NOMO-1 (cell line): Measurements from ENCODE around the gene LYZL1.
"Not testable (repeated sequence)": the region's sequence is repeated elsewhere in the genome, so short reads cannot be mapped to it uniquely, and the experiment has no call there.

Experiments used
- DNase-seq, 2 experiments: peaks; one replicate each; lab custom pipeline; 2025; ENCODE audit not compliant: unreplicated experiment in 2 of 2; lab: John Stamatoyannopoulos, UW

LYZL1 gene

DNA sequence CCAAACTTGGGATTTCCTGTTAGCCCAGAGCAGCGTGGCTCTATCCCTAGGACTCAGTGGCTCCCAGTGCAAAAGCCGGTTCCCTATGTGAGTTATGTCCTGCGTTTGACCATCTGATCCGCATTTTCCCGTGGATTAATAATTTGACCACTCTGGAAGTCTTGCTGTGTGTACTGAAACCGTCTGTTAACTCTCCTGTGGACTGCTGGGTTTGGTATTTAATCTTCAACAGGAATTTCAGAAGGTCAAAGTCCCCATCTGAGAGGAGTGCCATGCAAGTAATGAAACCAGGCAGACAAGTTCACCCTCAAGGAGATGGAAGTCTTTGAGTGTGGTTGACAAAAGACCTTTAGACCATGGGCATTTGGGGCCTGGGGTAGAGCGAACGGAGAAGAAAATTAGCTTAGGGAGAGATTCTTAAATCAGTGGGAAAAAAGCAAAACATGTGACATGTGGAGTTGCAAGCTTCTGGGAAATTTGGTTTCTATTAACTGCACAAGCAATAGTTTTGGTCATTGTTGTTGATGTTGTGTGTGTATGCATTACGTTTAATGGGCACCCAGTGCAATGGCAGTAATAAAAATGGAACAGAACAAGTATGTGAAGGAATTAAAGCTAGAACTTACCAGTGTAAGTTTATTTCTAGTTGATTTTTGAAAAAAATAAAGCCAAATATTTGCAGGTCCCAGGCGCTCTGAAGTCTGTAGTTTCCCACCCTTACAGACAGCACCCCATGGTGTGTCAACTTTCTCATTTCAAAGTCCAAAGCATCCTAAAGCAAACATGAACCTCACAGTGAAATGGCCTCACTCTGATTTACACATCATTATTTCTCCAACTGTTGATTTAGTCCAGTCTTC lies 38.2 kb downstream of the LYZL1 start:
- DNase-seq = no peak

DNA sequence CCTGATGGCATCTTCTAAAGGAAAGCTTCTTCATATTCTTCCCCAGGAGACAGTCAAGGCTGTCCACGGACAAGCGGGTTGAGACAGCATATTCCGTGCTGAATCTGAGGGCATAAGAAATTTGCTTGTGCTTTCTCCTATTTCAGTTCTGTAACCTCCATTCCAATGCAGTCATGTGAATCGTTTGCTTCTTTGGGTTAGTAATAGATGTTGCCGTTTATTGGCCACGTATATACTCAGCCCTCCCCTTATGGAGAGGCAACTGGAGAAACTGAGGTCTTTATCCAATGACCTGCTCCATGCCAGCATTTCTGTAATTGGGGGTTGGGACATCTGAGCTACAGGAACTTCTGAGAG lies 38.9 kb downstream of the LYZL1 start:
- DNase-seq = no peak

DNA sequence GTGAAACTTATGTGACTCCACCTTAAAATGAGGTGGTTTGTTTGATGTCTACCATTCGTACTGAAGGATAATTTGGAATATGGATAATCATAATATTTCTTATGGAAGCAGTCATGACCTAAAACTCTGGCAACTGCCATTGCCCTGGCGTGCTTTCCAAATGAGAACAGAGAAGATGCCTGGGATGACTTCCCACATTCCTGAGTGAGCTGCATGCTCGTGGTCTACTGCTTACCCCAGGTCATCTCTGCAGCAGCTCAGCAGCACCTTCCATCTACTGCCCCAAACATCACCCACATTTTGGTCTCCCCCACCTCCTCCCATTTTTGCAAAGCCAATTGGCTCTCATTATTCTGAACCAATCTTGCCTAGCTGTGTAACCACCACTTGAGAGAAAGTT lies 40.1 kb downstream of the LYZL1 start:
- DNase-seq = no peak

DNA sequence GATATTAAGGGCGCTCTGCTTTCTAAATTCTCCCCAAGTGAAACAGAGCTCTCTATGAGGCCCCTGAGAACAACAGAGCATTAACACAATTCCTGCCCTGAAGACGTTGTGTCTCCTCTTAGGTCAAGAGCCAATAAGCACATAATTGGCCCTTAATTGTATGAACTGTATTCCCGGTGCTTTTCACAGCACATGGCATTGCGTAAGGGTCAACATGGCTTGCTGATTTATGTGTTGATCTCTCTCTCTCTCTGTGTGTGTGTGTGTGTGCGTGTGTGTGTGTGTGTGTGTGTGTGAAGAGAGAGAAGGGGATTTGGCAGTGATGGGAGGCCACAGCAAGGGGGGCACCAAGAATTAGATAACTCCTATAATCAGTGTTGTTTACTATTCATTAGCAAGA lies 40.5 kb downstream of the LYZL1 start:
- DNase-seq = no peak

DNA sequence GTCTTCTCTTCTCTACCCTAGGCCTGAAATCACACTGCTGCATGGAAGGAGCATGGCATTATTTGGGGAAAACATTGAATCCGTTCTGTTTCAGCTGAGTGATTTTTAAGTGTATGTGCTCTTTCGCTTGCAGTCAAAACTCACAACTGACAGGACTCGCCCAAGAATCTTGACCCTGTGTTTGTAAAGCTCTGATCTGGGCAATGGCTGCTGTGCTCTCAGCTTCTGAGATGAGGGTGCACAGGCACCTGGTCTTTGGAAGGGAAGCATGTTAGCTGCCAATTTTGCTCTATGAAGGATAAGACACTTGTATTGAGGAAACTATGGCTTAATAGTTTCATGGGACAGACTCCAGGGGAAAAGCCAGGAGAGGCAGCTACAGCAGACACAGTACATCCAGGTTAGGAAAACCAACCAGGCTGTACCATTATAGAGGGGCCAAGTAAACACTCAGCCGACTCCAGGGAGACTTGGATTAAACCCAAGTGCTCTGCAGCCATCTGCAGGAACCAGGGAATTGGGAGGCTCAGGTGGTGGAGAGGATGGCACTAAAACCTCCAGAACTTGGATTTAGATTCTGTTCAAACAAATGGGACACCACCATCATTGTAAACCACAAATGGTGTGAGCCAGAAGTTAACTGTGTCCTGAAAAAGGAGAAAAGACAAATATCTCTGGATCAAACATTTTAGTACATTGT lies 43.3 kb downstream of the LYZL1 start:
- DNase-seq = no peak

DNA sequence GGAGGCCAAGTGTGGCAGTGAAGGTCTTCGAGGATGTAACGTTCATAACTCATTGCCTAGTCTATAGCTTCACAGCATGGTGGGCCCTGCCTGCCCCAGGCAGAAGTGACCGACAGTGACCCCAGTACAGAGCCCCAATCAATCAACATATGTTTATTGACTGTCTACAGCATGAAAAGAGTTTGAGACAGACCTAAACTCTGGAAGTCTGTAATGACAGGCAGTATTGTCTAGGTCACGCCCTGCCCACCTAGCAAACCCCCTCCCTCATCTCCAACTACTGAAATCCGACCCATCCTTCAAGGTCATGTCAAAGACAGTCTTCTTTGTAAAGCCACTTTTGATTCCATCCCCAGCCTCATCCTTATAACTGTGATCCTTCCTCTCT lies 43.9 kb downstream of the LYZL1 start:
- no peak for DNase-seq

DNA sequence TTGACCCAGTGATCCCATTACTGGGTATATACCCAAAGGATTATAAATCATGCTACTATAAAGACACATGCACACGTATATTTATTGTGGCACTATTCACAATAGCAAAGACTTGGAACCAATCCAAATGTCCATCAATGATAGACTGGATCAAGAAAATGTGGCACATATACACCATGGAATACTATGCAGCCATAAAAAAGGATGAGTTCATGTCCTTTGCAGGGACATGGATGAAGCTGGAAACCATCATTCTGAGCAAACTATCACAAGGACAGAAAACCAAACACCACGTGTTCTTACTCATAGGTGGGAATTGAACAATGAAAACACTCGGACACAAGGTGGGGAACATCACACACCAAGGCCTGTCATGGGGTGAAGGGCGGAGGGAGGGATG lies 48.7 kb downstream of the LYZL1 start:
- not testable (repeated sequence) for DNase-seq

DNA sequence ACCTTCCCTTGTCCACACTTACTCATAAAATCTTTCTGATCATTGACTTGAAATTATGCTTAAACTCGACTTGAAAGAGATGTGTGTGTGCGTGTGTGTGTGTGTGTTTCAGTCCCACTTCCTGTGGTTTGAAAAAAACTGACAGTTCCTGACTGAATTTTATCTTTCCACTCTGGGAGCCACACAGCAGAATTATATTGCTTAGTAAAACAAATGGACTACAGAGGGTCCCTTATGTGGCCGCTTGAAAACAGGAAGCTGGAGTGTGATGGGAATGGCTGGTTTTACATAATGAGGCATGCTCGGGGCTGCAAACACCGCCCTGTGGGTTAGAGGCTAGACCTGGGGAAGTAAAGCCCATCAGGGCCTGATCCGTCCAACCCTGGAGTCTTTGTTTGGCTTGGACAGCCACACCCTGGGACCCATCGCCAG lies 54.8 kb downstream of the LYZL1 start:
- DNase-seq = no peak

DNA sequence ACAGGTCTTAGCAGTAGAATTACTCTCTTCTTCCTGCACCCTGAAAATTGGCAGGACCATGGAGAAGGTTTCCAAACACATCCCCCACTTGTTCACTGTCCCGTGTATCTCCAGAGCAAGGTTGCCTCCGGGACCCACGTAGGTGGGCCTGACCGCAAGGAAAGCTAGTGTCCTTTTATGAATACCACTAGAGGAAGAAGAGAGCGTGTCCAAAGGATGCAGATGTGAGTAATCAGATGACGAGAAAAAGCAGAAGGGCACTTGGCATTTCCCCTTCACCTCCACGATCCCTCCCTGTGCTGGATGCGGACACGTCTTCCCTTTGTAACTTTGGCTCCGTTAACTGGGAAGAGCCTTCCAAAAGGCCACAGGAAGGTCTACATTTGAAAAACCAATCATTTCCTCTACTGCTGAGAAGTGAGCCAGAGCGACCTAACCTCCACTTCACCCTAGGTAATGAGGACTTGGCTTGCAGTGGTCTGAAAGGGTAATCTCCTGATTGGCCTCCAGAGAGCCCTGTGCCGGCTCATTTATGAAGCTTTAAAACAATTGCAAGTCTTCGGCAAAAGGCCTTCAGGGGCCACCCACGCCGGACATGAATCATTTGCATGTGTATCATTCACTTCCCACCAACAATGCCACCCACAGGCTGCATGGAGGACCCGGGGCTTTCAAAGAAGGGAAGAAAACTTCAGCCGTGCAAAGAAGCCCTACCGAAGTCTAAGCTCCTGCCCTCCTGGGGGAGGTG lies 55.4 kb downstream of the LYZL1 start:
- DNase-seq = no peak

DNA sequence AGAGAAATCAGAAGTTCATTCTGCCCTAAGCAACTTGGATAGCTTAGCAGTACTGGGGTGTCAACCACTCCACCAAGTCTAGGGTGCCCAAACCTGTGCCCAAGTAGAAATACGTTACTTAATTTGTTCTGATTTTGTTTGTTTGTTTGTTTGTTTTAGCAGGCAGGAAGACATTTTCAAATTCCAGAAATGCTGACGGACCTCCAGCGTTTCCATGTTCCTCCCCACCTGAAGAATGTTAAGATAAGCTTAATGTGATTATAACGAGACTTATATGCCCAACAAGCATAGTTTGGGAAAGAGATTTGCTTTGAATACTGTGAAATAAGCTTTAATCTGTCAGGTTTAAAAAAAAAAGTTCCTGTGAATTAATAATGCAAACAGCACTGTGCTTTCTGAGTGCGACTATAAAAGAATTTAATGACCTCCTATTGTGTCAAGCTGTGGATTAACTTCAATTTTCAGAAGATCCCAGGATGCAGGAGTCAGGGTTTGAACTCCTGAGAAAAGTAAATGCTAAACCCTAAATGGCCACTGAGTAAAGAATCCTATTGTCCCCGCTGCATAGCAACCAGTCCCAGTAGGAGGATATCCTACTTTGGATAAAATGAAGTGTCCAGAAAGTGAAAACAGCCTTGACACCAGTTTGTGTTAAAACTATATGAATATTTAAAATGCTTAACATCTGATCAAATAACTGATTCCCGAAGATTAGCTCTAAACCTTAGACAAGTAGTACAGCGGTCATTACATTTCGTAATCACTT lies 56.5 kb downstream of the LYZL1 start:
- no peak for DNase-seq

DNA sequence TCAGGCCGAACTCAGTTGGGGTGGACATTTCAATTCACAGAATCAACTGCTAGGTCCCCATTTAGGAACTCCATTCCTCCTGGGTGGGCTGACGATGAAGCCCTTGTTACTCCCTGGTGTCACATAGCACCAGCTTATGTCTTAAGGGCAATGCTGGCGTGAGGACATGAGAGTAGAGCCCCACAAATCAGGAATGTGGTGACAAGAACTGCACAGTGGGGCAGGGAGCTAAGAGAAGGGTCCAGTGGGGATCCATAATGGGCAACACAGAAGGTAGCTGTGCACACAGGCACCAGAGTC lies 57.0 kb downstream of the LYZL1 start:
- DNase-seq = no peak

DNA sequence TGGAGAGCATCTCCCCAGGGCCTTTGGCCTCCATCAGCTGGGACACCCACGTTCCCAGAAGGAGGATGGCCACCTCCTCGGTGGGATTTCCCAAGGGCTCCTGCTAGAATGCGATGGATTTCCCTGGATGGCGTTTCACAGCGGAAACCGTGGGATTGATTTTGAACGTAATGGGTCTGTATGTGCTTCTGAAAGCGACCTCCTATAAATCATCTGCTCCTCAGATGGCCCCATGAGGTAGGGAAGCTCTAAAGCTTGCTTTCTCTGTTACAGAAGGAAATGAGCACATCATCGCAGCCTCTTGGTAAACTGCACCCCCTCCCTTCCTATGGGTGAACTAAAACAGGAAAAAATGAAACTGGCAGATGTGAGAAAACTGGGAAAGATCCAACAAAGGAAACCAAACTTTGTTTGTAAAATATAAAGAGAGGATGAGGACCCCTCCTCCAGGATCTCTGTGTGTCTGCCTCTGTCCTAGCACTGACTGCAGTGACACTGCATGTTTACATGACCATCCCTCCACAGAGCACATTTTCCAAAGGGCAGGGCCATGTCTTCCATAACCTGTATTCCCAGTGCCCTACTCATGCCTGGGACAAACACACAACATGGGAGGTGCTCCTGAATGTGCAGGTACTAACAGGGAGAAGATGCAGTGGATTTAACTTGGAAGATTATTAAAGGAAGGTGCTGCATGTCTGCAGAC lies 57.6 kb downstream of the LYZL1 start:
- DNase-seq = no peak

DNA sequence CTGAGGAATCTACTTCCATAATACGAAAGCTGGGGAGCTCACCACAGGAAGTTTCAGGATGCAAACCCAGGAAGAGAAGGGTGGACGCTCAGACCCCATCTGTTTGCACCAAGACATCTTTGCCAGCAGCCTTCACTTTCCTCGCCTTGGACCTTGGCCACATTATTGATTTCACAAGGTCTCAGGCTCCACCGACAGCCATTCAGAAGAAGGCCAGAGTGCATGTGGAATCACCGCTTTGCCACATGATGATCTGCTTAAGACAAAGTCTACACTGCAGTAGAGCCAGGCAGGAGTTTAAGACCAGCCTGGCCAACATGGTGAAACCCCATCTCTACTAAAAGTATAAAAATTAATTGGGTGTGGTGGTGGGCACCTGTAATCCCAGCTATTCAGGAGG lies 60.0 kb downstream of the LYZL1 start:
- no peak for DNase-seq

DNA sequence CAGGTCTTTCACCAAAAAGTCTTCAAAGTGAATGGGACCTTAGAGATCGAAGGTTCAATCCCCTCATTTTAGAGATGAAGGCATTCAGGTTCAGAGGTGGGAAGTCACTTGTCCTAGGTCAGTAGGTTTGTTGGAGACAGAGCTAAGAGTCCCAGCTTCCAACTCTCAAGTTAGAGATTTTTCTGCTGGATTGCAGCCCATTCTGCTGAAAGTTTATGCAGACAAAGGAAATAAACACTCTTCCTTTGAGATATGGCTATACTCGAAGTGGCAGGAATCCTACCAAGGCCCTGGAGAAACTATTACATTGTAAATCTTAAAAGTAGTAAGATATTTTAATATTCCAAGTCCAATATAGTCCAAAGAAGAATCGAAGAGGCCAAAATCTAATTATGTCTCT lies 64.4 kb downstream of the LYZL1 start:
- no peak for DNase-seq

DNA sequence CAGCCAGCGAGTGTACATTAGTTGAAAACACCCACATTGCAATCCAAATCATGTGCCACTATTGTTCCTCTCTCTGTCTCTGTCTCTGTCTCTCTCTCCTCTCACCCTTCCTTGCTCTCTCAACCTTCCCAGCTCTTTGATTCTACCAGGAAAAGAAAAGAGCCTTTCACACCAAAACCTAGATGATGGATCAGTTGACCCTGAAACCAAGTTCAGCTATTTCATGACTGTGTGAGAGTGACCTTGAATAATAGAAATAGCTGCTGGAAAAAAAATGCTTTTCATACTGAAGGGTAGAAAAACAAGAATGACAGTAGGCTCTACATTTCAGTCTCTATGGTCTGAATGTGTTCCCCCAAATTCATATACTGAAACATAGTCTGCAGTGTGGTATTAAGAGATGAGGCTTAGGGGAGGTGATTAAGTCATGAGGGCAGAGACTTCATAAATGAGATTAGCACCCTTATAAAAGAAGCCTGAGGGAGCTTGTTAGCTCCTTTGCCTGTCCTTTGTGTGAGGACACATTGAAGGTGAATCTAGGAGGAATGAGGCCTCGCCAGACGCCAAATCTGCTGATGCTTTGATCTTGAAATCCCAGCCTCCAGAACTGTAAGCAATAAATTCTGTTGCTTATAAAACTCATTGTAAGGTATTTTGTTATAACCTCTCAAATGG lies 65.2 kb downstream of the LYZL1 start:
- DNase-seq = no peak

DNA sequence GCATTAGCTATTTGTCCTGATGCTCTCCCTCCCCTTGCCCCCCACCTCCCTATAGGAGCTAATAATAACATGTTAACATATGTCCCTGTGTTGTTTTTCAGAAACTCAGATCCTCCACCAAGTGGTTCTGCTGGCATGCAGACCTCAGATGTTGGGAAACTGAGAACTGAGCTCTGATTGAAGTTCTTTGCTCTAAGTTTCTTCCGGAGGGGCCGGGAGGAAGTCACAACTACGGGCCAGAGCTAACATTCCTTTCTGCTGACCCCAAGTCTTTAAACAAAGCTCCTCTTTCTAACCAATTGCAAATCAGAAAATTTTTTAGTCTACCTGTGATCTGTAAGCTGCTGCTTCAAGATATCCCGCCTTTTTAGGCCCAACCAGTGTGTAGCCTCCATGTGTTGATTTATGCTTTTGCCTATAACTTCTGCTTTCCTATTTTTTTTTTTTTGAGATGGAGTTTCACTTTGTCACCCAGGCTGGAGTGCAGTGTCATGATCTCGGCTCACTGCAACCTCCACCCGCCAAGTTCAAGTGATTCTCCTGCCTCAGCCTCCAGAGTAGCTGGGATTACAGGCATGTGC lies 66.6 kb downstream of the LYZL1 start:
- DNase-seq = peak; percentile 63 to 70

DNA sequence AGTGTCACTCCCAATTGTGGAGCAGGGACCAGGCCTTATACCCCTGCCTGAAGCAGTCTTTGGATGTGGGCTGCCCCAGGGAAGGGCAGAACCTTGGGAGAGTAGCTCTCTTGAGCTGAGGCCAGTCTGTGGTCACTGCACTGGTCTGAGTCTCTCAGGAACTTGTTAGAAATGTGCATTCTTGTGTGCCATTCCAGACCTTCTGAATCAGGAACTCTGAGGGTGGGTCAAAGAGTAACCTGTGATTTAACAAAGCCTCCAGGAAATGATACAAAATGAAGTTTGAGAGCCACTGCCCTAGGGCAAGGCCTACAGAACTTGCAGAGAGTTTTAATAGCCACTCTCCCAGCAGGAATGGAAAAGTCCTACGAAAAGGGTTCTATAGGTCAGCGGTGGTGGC lies 68.1 kb downstream of the LYZL1 start:
- DNase-seq = no peak

DNA sequence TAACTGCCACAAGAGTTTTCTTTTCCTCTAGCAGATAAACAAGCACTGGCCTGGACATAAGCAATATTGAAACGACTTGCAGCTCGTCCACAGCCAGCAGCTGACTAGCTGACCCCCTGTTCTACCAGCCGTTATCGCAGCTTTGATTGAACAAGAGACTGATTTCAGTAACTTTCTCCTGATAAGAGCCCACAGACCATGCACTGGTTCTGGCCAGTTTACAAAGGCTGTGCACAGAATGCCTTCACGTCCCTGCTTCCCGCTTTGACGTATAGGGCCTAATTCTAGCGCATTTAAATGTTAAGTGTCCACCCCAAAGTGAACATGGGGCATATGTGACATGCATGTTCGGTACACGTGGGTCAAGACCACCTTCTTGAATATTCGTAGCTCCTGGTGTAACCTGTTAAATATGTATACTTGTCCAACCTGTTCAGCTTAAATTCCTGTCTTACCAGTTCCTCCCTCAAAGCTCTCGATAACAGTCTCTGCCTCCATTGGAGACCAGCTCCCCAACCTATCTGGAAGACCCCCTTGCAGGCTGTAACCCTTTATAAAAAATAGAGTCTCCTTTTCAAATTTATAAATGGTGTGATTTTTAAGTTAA lies 69.2 kb downstream of the LYZL1 start:
- DNase-seq = no peak

DNA sequence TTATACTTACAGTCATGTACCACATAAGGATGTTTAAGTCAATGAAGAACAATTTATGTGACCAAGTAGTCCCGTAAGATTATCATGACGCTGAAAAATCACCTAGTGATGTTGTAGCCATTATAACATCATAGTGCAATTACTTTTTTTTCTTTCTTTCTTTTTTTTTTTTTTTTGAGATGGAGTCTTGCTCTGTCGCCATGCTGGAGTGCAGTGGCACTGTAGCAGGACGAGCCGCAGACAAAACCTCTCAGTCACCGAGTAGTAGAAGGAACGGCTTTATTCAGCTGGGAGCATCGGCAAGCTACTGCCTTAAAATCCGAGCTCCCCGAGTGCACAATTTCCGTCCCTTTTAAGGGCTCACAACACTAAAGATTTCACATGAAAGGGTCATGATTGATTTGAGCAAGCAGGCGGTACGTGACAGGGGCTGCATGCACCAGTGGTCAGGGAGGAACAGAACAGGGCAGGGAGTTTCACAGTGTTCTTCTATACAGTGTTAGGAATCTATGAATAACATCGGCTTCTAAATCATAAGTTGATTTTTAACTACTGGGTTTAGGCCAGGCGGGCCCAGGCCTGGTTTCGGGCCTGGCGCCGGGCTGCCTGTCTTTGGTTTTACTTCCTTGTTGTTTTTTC lies 71.5 kb downstream of the LYZL1 start:
- DNase-seq = not testable (repeated sequence)
